Keratinocyte (primary cell): ENCODE results near the gene EPHA2. TPM values are rescaled to one million over a fixed set of nuclear protein-coding genes. Genes with fewer than 3 reads are reported as not detected.

ENCODE experiments used
- DNase-seq: peaks from one replicate; pipeline ENCODE4 v3.0.0-alpha.2; 2011; ENCODE audit warnings: low read depth, missing footprints, low spot score
- FAIRE-seq: peaks from 2 replicates; lab custom pipeline; 2011; peaks lifted over from hg19 to GRCh38; lab: Jason Lieb, UNC
- H2AFZ ChIP-seq: 2 replicates; pipeline ENCODE4 v1.6.0; 2012; ENCODE audit warnings: low read length, control low read depth, inconsistent platforms; ENCODE audit not compliant: control insufficient read depth
- H3K27ac ChIP-seq: 2 replicates; pipeline ENCODE4 v1.5.1; 2011; ENCODE audit warnings: low read length; ENCODE audit not compliant: control insufficient read depth, insufficient read depth
- H3K27me3 ChIP-seq: 3 replicates; pipeline ENCODE4 v1.6.0; 2011; ENCODE audit warnings: low read length; ENCODE audit not compliant: control insufficient read depth, insufficient read depth; ENCODE audit errors: extremely low read depth
- H3K36me3 ChIP-seq, 2 experiments: 2 replicates in 1 of 2; 3 replicates in 1 of 2; pipeline ENCODE4 v1.5.1; 2011; ENCODE audit warnings: low read length in 2 of 2, mild to moderate bottlenecking in 1 of 2; ENCODE audit not compliant: control insufficient read depth in 2 of 2, insufficient read depth in 2 of 2; ENCODE audit errors: extremely low read depth in 1 of 2
- H3K4me1 ChIP-seq: 3 replicates; pipeline ENCODE4 v1.5.1; 2011; ENCODE audit warnings: low read length; ENCODE audit not compliant: control insufficient read depth, insufficient read depth; ENCODE audit errors: extremely low read depth
- H3K4me2 ChIP-seq: 3 replicates; pipeline ENCODE4 v1.6.0; 2011; ENCODE audit warnings: low read depth, low read length; ENCODE audit not compliant: control insufficient read depth, insufficient read depth; ENCODE audit errors: extremely low read depth
- H3K4me3 ChIP-seq, 3 experiments: fragments of 200-600 bp in 1 of 3; sonication (generic) in 1 of 3; 2 replicates in 2 of 3; 3 replicates in 1 of 3; pipeline ENCODE4 v1.5.1; 2011 to 2016; ENCODE audit warnings: low read length in 3 of 3, mild to moderate bottlenecking in 3 of 3, control low read depth in 2 of 3, inconsistent platforms in 1 of 3, low read depth in 1 of 3, mixed read lengths in 1 of 3, mixed run types in 1 of 3, moderate library complexity in 1 of 3; ENCODE audit not compliant: control insufficient read depth in 2 of 3, insufficient read depth in 2 of 3; ENCODE audit errors: extremely low read depth in 1 of 3
- H3K79me2 ChIP-seq: 2 replicates; pipeline ENCODE4 v1.6.0; 2012; ENCODE audit warnings: low read length; ENCODE audit not compliant: control insufficient read depth, insufficient read depth
- H3K9ac ChIP-seq: 3 replicates; pipeline ENCODE4 v1.6.0; 2011; ENCODE audit warnings: low read length; ENCODE audit not compliant: control insufficient read depth, insufficient read depth; ENCODE audit errors: extremely low read depth
- H3K9me1 ChIP-seq: 3 replicates; pipeline ENCODE4 v1.6.0; 2011; ENCODE audit warnings: low read length; ENCODE audit not compliant: control insufficient read depth, insufficient read depth; ENCODE audit errors: extremely low read depth
- H3K9me3 ChIP-seq: 2 replicates; pipeline ENCODE4 v1.5.1; 2012; ENCODE audit warnings: low read depth, low read length; ENCODE audit not compliant: control insufficient read depth
- H4K20me1 ChIP-seq: 3 replicates; pipeline ENCODE4 v1.6.0; 2011; ENCODE audit warnings: low read length; ENCODE audit not compliant: control insufficient read depth, insufficient read depth; ENCODE audit errors: extremely low read depth
- CTCF ChIP-seq, 3 experiments: IDR thresholded peaks in 1 of 3; conservative IDR thresholded peaks in 1 of 3; optimal IDR thresholded peaks in 1 of 3; 2 replicates in 2 of 3; 3 replicates in 1 of 3; pipeline versions ENCODE3 to v1.5.1; 2011; ENCODE audit warnings: low read length in 3 of 3, mild to moderate bottlenecking in 3 of 3, moderate library complexity in 2 of 3, control low read depth in 1 of 3, inconsistent platforms in 1 of 3; ENCODE audit not compliant: insufficient read depth in 2 of 3; ENCODE audit errors: extremely low read depth in 1 of 3
- EZH2 ChIP-seq: IDR thresholded peaks from one replicate; pipeline ENCODE4 v1.6.1; 2012; ENCODE audit warnings: inconsistent platforms, mild to moderate bottlenecking, low read length, moderate library complexity
- dilution Hi-C: fragments of 300-500 bp; cut with MboI; formaldehyde crosslinking; loops from one replicate; pipeline ENCODE4 v1.7.0; 2020; ENCODE audit warnings: low sequenced_read_pairs; ENCODE audit not compliant: extremely low pct_ligation_motif_present
- polyA plus RNA-seq, 5 experiments: library from polyadenylated mRNA; depleted of rRNA in 3 of 5; stranded (reverse) in 3 of 5; stranded (forward) in 1 of 5; unstranded in 1 of 5; fragments of >200 nt; gene quantifications; 1 replicate in 1 of 5; 2 replicates in 3 of 5; 3 replicates in 1 of 5; pipeline versions ENCODE4 v1.2.1 to v1.2.3, GENCODE V29; 2011 to 2012; ENCODE audit warnings: missing spikeins in 2 of 5, low read depth in 1 of 5, low replicate concordance in 1 of 5

Gene EPHA2
- polyA plus RNA-seq, 1 donor (not counting 4 experiments of a cell fraction or from before 2014, with no cell fraction given) = 55.6 TPM

GRCh38 chr1:16174886-16175598, 19.2 kb upstream of the EPHA2 start:
- Histone ChIP-seq H3K4me3 (no peak overlapping the region), H3K4me1 (peaks cover 60% of the 10 kb centered on the region), H3K9me1 (no peaks in the 10 kb centered on the region), H3K4me2 (no peak overlapping the region), H3K79me2 (no peaks in the 10 kb centered on the region), H3K36me3 (no peaks in the 10 kb centered on the region), H3K9me3 (no peaks in the 10 kb centered on the region), H3K27me3 (no peaks in the 10 kb centered on the region), H3K27ac (no peak overlapping the region), H3K9ac (peak overlapping the region; percentile 72), H2AFZ (no peak overlapping the region), H4K20me1 (no peaks in the 10 kb centered on the region)
- dilution Hi-C loops = no loop called here
- DNase-seq (no peak), FAIRE-seq (no peak)
- TF ChIP-seq EZH2 (no peak), CTCF (optimal IDR thresholded peaks at IDR 0.05 in 1 of 3, IDR thresholded peaks at IDR 0.05 in 1 of 3, conservative IDR thresholded peaks at IDR 0.05 in 1 of 3; ENCODE audit: extremely low read depth in 1 of 3, insufficient read depth in 2 of 3, low read length in 3 of 3) (no peak)

DNA sequence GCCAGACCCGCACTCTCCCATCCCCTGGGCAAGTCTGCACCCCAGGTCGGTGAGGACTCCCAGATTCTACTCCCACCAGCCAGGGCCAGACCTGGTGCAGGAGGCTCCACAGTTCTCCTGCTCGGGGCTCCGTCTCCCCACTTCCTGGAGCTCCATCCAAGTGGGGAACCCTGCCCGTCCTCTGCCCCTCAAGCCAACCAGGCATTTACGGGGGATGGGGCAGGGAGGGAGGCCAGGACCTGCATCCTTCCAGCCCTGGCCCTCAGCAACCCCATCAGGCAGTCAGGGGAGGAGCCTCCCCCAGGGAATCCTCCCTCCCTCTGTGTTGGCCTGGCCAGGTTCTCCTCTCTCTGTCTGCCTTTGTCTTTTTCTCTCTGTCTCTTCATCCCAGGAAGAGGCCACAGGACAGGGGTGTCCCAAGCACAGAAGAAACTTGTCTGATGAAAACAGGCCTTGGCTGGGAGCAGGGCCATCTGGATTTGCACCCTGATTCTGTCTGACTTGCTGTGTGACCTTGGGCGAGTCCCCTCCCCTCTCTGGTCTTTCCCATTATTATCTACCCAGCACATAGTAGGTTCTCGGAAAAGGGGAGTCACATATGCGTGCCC, 18.5 kb upstream of the EPHA2 start:
- Histone ChIP-seq H3K79me2 (no peaks in the 10 kb centered on the region), H2AFZ (no peak overlapping the region), H3K4me1 (peaks cover 60% of the 10 kb centered on the region), H4K20me1 (no peaks in the 10 kb centered on the region), H3K4me3 (no peak overlapping the region), H3K9me1 (no peaks in the 10 kb centered on the region), H3K36me3 (no peaks in the 10 kb centered on the region), H3K9me3 (no peaks in the 10 kb centered on the region), H3K9ac (peak overlapping the region; percentile 78), H3K27me3 (no peaks in the 10 kb centered on the region), H3K27ac (peak overlapping the region; percentile 95), H3K4me2 (peak overlapping the region; percentile 74)
- DNase-seq = no peak
- no peak for FAIRE-seq
- TF ChIP-seq EZH2 (no peak), CTCF (optimal IDR thresholded peaks at IDR 0.05 in 1 of 3, IDR thresholded peaks at IDR 0.05 in 1 of 3, conservative IDR thresholded peaks at IDR 0.05 in 1 of 3; ENCODE audit: extremely low read depth in 1 of 3, insufficient read depth in 2 of 3, low read length in 3 of 3) (no peak)
- dilution Hi-C loops = no loop called here
